NB4 (cell line): Measurements from ENCODE around the gene CASZ1.

ENCODE experiments used
- DNase-seq: peaks from one replicate; pipeline ENCODE4 v3.0.0; 2010; ENCODE audit warnings: low read depth
- H3K4me3 ChIP-seq: one replicate; pipeline ENCODE4 v1.5.1; 2011; ENCODE audit warnings: mild to moderate bottlenecking, low read depth, low read length, moderate library complexity
- CTCF ChIP-seq: IDR thresholded peaks from one replicate; pipeline ENCODE4 v1.5.1; 2012; ENCODE audit warnings: low read depth, low read length
- MAX ChIP-seq: IDR thresholded peaks from 2 replicates; pipeline ENCODE4 v1.6.1; 2011; ENCODE audit warnings: low read depth, low read length
- MYC ChIP-seq: IDR thresholded peaks from 2 replicates; pipeline ENCODE4 v1.6.1; 2011; ENCODE audit warnings: low read depth, low read length
- POLR2A ChIP-seq: IDR thresholded peaks from 2 replicates; pipeline ENCODE4 v1.6.1; 2011; ENCODE audit warnings: mild to moderate bottlenecking; ENCODE audit not compliant: insufficient read length; ENCODE audit errors: extremely low read depth

Gene CASZ1

DNA sequence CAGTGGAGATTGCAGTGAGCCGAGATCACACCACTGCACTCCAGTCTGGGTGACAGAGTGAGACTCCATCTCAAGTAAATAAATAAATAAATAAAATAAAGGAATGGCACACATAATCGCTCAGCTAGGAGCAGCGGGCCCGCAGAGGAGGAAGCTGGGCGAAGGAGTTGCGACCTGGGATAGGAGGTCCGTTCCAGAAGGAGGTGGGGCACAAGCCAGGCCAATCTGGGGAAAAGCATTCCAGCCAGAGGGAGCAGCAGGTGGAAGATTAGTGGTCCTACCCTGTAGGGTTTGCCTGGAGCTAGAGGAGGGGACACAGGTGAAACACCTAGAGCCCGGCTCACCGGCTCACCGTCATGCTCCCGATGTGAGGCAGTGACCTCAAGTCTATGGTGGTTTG is 40.3 kb upstream of the CASZ1 start:
- TF ChIP-seq MAX (no peak), MYC (no peak)
- H3K4me3 ChIP-seq, result no peak overlapping the region
- DNase-seq, result no peak

GRCh38 chr1:10835822-10836421 is 39.5 kb upstream of the CASZ1 start:
- DNase-seq, result peak; percentile 40
- no peak overlapping the region for H3K4me3 ChIP-seq

GRCh38 chr1:10835421-10835820 is 39.0 kb upstream of the CASZ1 start:
- no peak overlapping the region for H3K4me3 ChIP-seq
- no peak for DNase-seq
- TF ChIP-seq MYC (no peak), MAX (no peak), POLR2A (no peak), CTCF (no peak)

More at GRCh38 chr1:10835822-10836421, 39.5 kb upstream of the CASZ1 start:
- 0 out of 2 replicates have a peak, but pooled peaks have one; percentile 5 for TF ChIP-seq MAX
- no peak for TF ChIP-seq POLR2A

DNA sequence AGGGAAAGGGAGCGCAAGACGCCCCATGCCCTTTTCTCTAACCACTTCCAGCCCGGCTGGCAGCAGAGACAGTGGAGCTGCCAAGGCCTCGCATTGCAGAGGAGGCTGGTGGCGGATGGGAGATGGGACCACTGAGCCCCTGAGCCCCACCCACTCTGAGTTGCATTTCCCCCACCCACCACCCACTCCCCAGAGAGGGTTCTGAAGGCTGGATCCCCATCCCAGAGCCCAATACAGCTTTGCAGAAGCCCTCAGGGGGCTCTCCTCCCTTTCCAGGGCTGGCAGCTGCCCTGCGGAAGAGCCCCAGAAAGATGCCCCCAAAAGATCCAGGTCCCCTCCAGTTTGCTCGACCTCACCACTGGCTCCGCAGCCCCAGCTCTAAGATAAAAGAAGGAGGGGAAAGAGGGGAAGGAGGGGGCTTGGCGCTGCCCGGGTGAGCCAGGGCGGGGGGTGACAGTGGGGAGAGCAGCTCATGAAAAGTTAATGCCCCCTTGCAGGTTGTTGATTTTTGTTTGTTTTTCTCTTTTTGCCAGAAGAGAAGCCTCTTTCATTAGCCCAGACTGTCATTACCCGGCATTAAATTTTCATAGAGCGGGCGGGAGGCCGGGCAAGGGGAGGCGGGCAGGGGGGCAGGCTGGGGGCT is 38.4 kb upstream of the CASZ1 start:
- H3K4me3 ChIP-seq, result no peak overlapping the region
- no peak for TF ChIP-seq CTCF
- TF ChIP-seq MAX, result no peak
- TF ChIP-seq POLR2A, result no peak
- TF ChIP-seq MYC, result no peak
- DNase-seq, result no peak

DNA sequence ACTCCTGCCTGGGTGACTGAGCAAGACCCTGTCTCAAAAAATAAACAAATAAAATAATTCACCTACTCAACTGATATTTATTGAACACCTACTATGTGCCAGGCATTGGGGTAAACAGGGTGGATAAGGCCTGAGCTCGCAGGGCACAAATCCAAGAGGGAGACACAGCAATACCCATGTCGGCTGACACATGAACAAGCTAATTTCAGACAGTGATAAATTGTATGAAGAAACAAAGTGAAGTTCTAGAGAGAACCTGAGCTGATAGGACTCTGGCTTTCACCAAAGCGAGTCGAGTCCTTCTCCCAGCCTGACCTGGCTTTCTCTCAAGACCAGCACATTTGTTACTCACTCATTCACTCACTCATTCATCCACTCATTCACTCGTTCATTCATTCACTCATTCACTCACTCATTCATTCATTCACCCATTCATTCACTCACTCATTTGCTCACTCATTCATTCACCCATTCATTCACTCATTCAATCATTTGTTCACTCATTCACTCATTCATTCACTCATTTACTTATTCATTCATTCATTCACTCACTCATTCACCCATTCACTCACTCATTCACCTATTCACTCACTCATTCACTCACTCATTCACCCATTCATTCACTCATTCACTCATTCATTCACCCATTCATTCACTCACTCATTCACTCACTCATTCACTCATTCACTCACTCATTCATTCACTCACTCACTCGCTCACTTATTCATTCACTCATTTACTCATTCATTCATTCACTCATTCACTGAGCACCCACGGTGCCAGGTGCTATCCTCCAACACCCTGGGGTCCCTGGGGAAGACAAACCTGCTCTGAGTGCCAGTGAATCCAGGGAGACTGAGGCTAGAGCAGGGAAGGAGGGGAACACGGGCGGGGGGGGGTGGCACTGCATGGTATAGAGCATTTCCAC is 37.4 kb upstream of the CASZ1 start:
- DNase-seq, result peak; percentile 20
- TF ChIP-seq CTCF (no peak), MYC (no peak), POLR2A (no peak), MAX (no peak)
- no peak overlapping the region for H3K4me3 ChIP-seq

DNA sequence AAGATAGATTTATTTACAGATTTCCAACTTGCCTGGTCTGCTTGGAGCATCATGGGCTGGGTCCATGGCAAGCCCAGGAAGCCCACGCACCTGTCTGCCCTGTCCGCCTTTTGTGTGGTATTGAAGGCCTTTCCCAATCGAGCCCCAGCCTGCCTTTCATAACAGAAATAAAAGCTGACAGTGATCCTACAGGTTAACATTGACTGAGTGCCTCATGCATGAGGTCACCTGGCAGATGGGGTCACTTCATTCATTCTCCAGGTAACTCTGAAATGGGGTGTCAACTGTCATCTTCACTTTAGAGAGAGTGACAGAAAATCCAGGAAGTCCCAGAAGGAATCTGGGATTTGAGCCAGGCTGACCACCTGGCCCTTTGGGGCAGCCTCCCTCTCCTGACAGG is 36.3 kb upstream of the CASZ1 start:
- DNase-seq, result no peak
- TF ChIP-seq CTCF (no peak), MYC (no peak), POLR2A (no peak), MAX (no peak)
- H3K4me3 ChIP-seq, result no peak overlapping the region
